Measurements from ENCODE around the gene APOBEC3C.
"Not testable (repeated sequence)": the region's sequence is repeated elsewhere in the genome, so short reads cannot be mapped to it uniquely, and the experiment has no call there.

Gene APOBEC3C

GRCh38 chr22:38971202-38971601, 42.9 kb upstream of the APOBEC3C start:
- Histone ChIP-seq H3K4me3 (ENCODE audit: insufficient read depth, low read depth, low read length, poor library complexity, severe bottlenecking) (no peak overlapping the region), H3K27me3 (replicated peaks; ENCODE audit: control insufficient read depth, insufficient read depth, low read length, poor library complexity, severe bottlenecking) (no peaks in the 10 kb centered on the region), H3K9me3 (ENCODE audit: control insufficient read depth, low read length) (no peaks in the 10 kb centered on the region), H3K36me3 (ENCODE audit: control insufficient read depth, insufficient read depth, low read length) (no peaks in the 10 kb centered on the region), H3K4me1 (ENCODE audit: control insufficient read depth, insufficient read depth, low read length, poor library complexity, severe bottlenecking) (peaks cover 5% of the 10 kb centered on the region), H3K27ac (ENCODE audit: insufficient read depth, low read length, poor library complexity, severe bottlenecking) (no peak overlapping the region)
- DNase-seq = no peak

- H3K36me3 ChIP-seq (ENCODE audit: control insufficient read depth, insufficient read depth, low read length) = no peaks in the 10 kb centered on the region
- no peak for DNase-seq
- peaks cover 5% of the 10 kb centered on the region for H3K4me1 ChIP-seq (ENCODE audit: control insufficient read depth, insufficient read depth, low read length, poor library complexity, severe bottlenecking)
- no peak overlapping the region for H3K27ac ChIP-seq (ENCODE audit: insufficient read depth, low read length, poor library complexity, severe bottlenecking)
- H3K4me3 ChIP-seq (ENCODE audit: insufficient read depth, low read depth, low read length, poor library complexity, severe bottlenecking) = no peak overlapping the region
- no peaks in the 10 kb centered on the region for H3K27me3 ChIP-seq (replicated peaks; ENCODE audit: control insufficient read depth, insufficient read depth, low read length, poor library complexity, severe bottlenecking)
- H3K9me3 ChIP-seq (ENCODE audit: control insufficient read depth, low read length) = no peaks in the 10 kb centered on the region
Observed at GRCh38 chr22:38971791-38972190, 42.3 kb upstream of the APOBEC3C start.

GRCh38 chr22:38972558-38972957, 41.5 kb upstream of the APOBEC3C start:
- H3K9me3 ChIP-seq (ENCODE audit: control insufficient read depth, low read length) = no peaks in the 10 kb centered on the region
- H3K36me3 ChIP-seq (ENCODE audit: control insufficient read depth, insufficient read depth, low read length) = no peaks in the 10 kb centered on the region
- H3K27me3 ChIP-seq (replicated peaks; ENCODE audit: control insufficient read depth, insufficient read depth, low read length, poor library complexity, severe bottlenecking) = no peaks in the 10 kb centered on the region
- H3K4me3 ChIP-seq (ENCODE audit: insufficient read depth, low read depth, low read length, poor library complexity, severe bottlenecking) = no peak overlapping the region
- H3K4me1 ChIP-seq (ENCODE audit: control insufficient read depth, insufficient read depth, low read length, poor library complexity, severe bottlenecking) = peaks cover 5% of the 10 kb centered on the region
- no peak for DNase-seq
- no peak overlapping the region for H3K27ac ChIP-seq (ENCODE audit: insufficient read depth, low read length, poor library complexity, severe bottlenecking)

GRCh38 chr22:38973289-38974169, 40.5 kb upstream of the APOBEC3C start:
- Histone ChIP-seq H3K27ac (ENCODE audit: insufficient read depth, low read length, poor library complexity, severe bottlenecking) (no peak overlapping the region), H3K4me3 (ENCODE audit: insufficient read depth, low read depth, low read length, poor library complexity, severe bottlenecking) (no peak overlapping the region), H3K4me1 (ENCODE audit: control insufficient read depth, insufficient read depth, low read length, poor library complexity, severe bottlenecking) (peaks cover 5% of the 10 kb centered on the region), H3K9me3 (ENCODE audit: control insufficient read depth, low read length) (no peaks in the 10 kb centered on the region), H3K36me3 (ENCODE audit: control insufficient read depth, insufficient read depth, low read length) (no peaks in the 10 kb centered on the region), H3K27me3 (replicated peaks; ENCODE audit: control insufficient read depth, insufficient read depth, low read length, poor library complexity, severe bottlenecking) (no peaks in the 10 kb centered on the region)
- peak in 2 of 3 donors; percentile 13 to 16 for DNase-seq

GRCh38 chr22:38974170-38974825, 39.8 kb upstream of the APOBEC3C start:
- Histone ChIP-seq H3K27ac (ENCODE audit: insufficient read depth, low read length, poor library complexity, severe bottlenecking) (no peak overlapping the region), H3K9me3 (ENCODE audit: control insufficient read depth, low read length) (no peaks in the 10 kb centered on the region), H3K4me1 (ENCODE audit: control insufficient read depth, insufficient read depth, low read length, poor library complexity, severe bottlenecking) (peaks cover 5% of the 10 kb centered on the region), H3K27me3 (replicated peaks; ENCODE audit: control insufficient read depth, insufficient read depth, low read length, poor library complexity, severe bottlenecking) (no peaks in the 10 kb centered on the region), H3K36me3 (ENCODE audit: control insufficient read depth, insufficient read depth, low read length) (no peaks in the 10 kb centered on the region), H3K4me3 (ENCODE audit: insufficient read depth, low read depth, low read length, poor library complexity, severe bottlenecking) (no peak overlapping the region)
- DNase-seq = no peak

GRCh38 chr22:38974826-38975175, 39.3 kb upstream of the APOBEC3C start:
- Histone ChIP-seq H3K27me3 (replicated peaks; ENCODE audit: control insufficient read depth, insufficient read depth, low read length, poor library complexity, severe bottlenecking) (no peaks in the 10 kb centered on the region), H3K36me3 (ENCODE audit: control insufficient read depth, insufficient read depth, low read length) (no peaks in the 10 kb centered on the region), H3K4me1 (ENCODE audit: control insufficient read depth, insufficient read depth, low read length, poor library complexity, severe bottlenecking) (peaks cover 5% of the 10 kb centered on the region), H3K27ac (ENCODE audit: insufficient read depth, low read length, poor library complexity, severe bottlenecking) (no peak overlapping the region), H3K4me3 (ENCODE audit: insufficient read depth, low read depth, low read length, poor library complexity, severe bottlenecking) (no peak overlapping the region), H3K9me3 (ENCODE audit: control insufficient read depth, low read length) (no peaks in the 10 kb centered on the region)
- no peak for DNase-seq

GRCh38 chr22:38977289-38977688, 36.8 kb upstream of the APOBEC3C start:
- H3K27me3 ChIP-seq (replicated peaks; ENCODE audit: control insufficient read depth, insufficient read depth, low read length, poor library complexity, severe bottlenecking) = not testable (repeated sequence)

GRCh38 chr22:38980587-38980986, 33.5 kb upstream of the APOBEC3C start:
- H3K36me3 ChIP-seq (ENCODE audit: control insufficient read depth, insufficient read depth, low read length); H3K4me3 ChIP-seq (ENCODE audit: insufficient read depth, low read depth, low read length, poor library complexity, severe bottlenecking); H3K27me3 ChIP-seq (replicated peaks; ENCODE audit: control insufficient read depth, insufficient read depth, low read length, poor library complexity, severe bottlenecking); H3K27ac ChIP-seq (ENCODE audit: insufficient read depth, low read length, poor library complexity, severe bottlenecking); DNase-seq; H3K9me3 ChIP-seq (ENCODE audit: control insufficient read depth, low read length): not testable (repeated sequence)
- H3K4me1 ChIP-seq (ENCODE audit: control insufficient read depth, insufficient read depth, low read length, poor library complexity, severe bottlenecking) = peaks cover 19% of the 10 kb centered on the region

More at GRCh38 chr22:38977289-38977688, 36.8 kb upstream of the APOBEC3C start:
- not testable (repeated sequence) for H3K4me3 ChIP-seq (ENCODE audit: insufficient read depth, low read depth, low read length, poor library complexity, severe bottlenecking); H3K9me3 ChIP-seq (ENCODE audit: control insufficient read depth, low read length); H3K36me3 ChIP-seq (ENCODE audit: control insufficient read depth, insufficient read depth, low read length); H3K27ac ChIP-seq (ENCODE audit: insufficient read depth, low read length, poor library complexity, severe bottlenecking); DNase-seq
- H3K4me1 ChIP-seq (ENCODE audit: control insufficient read depth, insufficient read depth, low read length, poor library complexity, severe bottlenecking) = peaks cover 12% of the 10 kb centered on the region

GRCh38 chr22:38981005-38981991, 32.8 kb upstream of the APOBEC3C start:
- no peak for DNase-seq

More at GRCh38 chr22:38981005-38981991, 32.8 kb upstream of the APOBEC3C start:
- no peaks in the 10 kb centered on the region for H3K9me3 ChIP-seq (ENCODE audit: control insufficient read depth, low read length)
- no peaks in the 10 kb centered on the region for H3K27me3 ChIP-seq (replicated peaks; ENCODE audit: control insufficient read depth, insufficient read depth, low read length, poor library complexity, severe bottlenecking)
- no peaks in the 10 kb centered on the region for H3K36me3 ChIP-seq (ENCODE audit: control insufficient read depth, insufficient read depth, low read length)
- peaks cover 21% of the 10 kb centered on the region for H3K4me1 ChIP-seq (ENCODE audit: control insufficient read depth, insufficient read depth, low read length, poor library complexity, severe bottlenecking)
- H3K4me3 ChIP-seq (ENCODE audit: insufficient read depth, low read depth, low read length, poor library complexity, severe bottlenecking) = peak overlapping the region; percentile 40
- H3K27ac ChIP-seq (ENCODE audit: insufficient read depth, low read length, poor library complexity, severe bottlenecking) = no peak overlapping the region
